ENCODE results near the gene CHMP6. TPM values are rescaled to one million over a fixed set of nuclear protein-coding genes. Genes with fewer than 3 reads are reported as not detected.

CHMP6 gene
- total and polyA plus RNA-seq, 9 of the 15 experiments (the other 6 are each of a cell fraction or from before 2014, with no cell fraction given), result 0.25 to 30.4 (median 13.4) TPM

DNA sequence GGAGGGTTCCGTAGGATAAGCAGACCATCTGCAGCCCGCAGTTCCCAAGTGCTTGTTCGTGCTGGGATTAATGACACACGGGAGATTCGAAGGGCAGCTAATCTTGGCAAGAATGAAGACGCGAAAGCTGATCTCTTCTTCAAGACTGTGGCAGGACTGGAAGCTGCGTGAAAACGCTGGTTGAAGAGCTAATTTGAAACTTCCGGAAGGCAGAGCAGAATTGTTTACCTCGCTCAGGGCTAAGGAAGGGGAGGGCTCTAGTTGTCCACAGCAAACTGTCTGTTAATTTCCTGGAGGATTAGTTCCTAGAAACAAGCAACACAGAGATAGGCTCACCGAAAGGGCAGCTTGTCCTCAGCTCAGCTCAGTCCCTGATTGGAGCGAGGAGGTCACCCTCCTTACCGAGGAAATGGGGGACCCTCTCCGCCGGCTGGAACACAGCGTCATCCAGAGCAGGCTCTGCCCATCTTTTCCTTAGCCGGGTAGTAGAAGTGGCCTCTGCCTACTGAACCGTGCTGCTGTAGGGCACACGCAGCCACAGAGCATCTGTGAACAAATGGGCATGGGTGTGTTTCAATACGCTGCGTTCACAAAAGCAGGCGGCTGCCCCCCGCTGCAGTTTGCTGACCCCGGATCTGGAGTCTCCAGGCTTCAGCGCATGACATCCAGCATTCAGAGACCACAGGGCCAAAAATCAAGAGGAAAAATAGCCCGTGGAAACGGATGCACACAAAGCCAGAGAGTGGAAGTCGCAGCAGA is 26.6 kb downstream of the CHMP6 start (continued):
- no peak for TF ChIP-seq ZZZ3 (IDR thresholded peaks at IDR 0.05)
- TF ChIP-seq, protein P1, sequence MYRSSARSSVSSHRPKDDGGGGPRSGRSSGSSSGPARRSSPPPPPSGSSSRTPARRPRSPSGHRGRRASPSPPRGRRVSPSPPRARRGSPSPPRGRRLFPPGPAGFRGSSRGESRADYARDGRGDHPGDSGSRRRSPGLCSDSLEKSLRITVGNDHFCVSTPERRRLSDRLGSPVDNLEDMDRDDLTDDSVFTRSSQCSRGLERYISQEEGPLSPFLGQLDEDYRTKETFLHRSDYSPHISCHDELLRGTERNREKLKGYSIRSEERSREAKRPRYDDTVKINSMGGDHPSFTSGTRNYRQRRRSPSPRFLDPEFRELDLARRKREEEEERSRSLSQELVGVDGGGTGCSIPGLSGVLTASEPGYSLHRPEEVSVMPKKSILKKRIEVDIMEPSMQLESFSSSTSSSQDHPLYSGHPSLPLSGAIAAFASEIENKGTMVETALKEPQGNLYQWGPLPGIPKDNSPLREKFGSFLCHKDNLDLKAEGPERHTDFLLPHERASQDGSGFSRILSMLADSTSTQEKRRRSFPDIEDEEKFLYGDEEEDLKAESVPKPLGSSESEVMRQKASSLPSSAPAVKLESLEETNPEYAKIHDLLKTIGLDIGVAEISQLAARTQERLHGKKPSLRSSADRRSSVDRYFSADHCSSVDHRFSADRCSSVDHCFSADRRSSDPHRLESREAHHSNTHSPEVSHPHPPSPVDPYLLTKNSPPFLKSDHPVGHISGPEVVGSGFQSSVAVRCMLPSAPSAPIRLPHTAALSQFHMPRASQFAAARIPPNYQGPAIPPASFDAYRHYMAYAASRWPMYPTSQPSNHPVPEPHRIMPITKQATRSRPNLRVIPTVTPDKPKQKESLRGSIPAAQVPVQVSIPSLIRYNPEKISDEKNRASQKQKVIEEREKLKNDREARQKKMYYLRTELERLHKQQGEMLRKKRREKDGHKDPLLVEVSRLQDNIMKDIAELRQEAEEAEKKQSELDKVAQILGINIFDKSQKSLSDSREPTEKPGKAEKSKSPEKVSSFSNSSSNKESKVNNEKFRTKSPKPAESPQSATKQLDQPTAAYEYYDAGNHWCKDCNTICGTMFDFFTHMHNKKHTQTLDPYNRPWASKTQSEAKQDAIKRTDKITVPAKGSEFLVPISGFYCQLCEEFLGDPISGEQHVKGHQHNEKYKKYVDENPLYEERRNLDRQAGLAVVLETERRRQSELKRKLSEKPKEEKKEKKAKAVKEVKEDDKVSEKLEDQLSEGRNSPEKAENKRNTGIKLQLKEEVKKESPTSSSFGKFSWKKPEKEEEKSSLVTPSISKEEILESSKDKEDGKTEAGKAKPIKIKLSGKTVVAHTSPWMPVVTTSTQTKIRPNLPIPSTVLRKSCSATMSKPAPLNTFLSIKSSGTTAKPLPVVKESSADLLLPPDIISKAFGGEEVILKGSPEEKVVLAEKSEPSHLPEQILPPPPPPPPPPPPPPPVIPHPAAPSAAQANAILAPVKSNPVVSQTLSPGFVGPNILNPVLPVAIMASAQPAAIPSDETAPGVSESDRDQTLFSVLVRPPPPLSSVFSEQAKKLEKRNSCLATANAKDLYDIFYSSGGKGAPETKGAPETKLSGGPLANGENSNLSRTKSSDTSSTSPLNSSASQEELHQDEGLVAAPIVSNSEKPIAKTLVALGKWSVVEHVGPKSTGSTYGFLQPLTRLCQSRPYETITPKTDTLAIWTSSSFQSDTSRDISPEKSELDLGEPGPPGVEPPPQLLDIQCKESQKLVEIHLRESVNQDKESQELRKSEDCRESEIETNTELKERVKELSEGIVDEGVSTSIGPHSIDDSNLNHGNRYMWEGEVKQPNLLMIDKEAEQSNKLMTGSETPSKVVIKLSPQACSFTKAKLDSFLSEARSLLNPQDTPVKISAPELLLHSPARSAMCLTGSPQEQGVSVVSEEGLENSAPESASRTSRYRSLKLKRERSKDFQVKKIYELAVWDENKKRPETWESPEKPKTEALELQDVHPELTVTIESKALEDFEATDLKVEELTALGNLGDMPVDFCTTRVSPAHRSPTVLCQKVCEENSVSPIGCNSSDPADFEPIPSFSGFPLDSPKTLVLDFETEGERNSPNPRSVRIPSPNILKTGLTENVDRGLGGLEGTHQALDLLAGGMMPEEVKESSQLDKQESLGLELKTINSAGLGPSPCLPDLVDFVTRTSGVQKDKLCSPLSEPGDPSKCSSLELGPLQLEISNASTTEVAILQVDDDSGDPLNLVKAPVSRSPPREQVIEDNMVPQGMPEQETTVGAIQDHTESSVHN (IDR thresholded peaks at IDR 0.05; ENCODE audit: borderline replicate concordance in 1 of 2, low read depth in 1 of 2), result no peak
- TF ChIP-seq CBX8 (IDR thresholded peaks at IDR 0.05; ENCODE audit: borderline replicate concordance, extremely low read depth, low read depth, low read length, poor library complexity, severe bottlenecking), result no peak
- TF ChIP-seq SIN3B (IDR thresholded peaks at IDR 0.05; ENCODE audit: low read depth), result no peak
- no peak for TF ChIP-seq ZNF197 (CRISPR knock-in tag; IDR thresholded peaks at IDR 0.05; ENCODE audit: low read depth)
- TF ChIP-seq ZKSCAN1 (IDR thresholded peaks at IDR 0.05; ENCODE audit: low read depth, low read length), result no peak
- TF ChIP-seq, protein P2, sequence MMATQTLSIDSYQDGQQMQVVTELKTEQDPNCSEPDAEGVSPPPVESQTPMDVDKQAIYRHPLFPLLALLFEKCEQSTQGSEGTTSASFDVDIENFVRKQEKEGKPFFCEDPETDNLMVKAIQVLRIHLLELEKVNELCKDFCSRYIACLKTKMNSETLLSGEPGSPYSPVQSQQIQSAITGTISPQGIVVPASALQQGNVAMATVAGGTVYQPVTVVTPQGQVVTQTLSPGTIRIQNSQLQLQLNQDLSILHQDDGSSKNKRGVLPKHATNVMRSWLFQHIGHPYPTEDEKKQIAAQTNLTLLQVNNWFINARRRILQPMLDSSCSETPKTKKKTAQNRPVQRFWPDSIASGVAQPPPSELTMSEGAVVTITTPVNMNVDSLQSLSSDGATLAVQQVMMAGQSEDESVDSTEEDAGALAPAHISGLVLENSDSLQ (IDR thresholded peaks at IDR 0.05), result peak; percentile 79
- TF ChIP-seq ZNF778 (CRISPR knock-in tag; IDR thresholded peaks at IDR 0.05), result no peak
- TF ChIP-seq ZNF707 (CRISPR knock-in tag; conservative IDR thresholded peaks at IDR 0.05), result no peak
- no peak for TF ChIP-seq NEUROD1 (IDR thresholded peaks at IDR 0.05; ENCODE audit: borderline replicate concordance, low read depth, low read length, partially characterized antibody)
- no peak for TF ChIP-seq CHD2 (IDR thresholded peaks at IDR 0.05; ENCODE audit: low read depth, low read length)
- TF ChIP-seq, protein P3, sequence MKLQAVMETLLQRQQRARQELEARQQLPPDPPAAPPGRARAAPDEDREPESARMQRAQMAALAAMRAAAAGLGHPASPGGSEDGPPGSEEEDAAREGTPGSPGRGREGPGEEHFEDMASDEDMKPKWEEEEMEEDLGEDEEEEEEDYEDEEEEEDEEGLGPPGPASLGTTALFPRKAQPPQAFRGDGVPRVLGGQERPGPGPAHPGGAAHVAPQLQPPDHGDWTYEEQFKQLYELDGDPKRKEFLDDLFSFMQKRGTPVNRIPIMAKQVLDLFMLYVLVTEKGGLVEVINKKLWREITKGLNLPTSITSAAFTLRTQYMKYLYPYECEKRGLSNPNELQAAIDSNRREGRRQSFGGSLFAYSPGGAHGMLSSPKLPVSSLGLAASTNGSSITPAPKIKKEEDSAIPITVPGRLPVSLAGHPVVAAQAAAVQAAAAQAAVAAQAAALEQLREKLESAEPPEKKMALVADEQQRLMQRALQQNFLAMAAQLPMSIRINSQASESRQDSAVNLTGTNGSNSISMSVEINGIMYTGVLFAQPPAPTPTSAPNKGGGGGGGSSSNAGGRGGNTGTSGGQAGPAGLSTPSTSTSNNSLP (IDR thresholded peaks at IDR 0.05; ENCODE audit: borderline replicate concordance, low read depth, low read length), result no peak
- peak; percentile 38; the same call in 1 of the 2 replicates for TF ChIP-seq FOSL1 (tag; conservative IDR thresholded peaks at IDR 0.05)
- peak; percentile 70; the same call in 1 of the 2 replicates for TF ChIP-seq PHF8 (IDR thresholded peaks at IDR 0.05; ENCODE audit: borderline replicate concordance, low read length)
- peak in 1 of 2 experiments; percentile 68; a peak in 2 of 4 replicates for TF ChIP-seq RCOR1 (IDR thresholded peaks at IDR 0.05; ENCODE audit: borderline replicate concordance in 1 of 2, low read depth in 2 of 2, low read length in 2 of 2)
- TF ChIP-seq ZNF583 (CRISPR knock-in tag; IDR thresholded peaks at IDR 0.05), result no peak; the same call in 1 of the 2 replicates
